Measurements from ENCODE around the gene WDR1. TPM values are rescaled to one million over a fixed set of nuclear protein-coding genes. Genes with fewer than 3 reads are reported as not detected.

Gene WDR1
- total RNA-seq, 2 donors from 2014 or later, result 222 to 345 TPM

DNA sequence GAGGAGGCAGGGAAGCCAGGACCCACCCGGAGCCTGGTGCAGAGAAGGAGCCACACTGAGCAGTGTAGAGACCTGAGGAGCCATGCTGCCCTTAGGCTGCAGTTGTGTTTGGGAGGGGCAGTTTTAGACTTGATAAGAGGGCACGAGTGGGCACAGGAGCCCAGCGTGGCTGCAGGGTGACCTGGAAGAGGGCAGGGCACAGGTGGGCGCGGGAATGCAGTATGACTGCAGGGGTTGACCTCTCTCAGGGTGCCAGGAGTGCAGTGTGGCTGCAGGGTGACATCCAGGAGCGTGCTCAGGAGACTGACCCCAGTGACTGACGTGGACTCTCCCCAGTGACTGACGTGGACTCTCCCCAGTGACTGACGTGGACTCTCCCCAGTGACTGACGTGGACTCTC, 14.6 kb upstream of the WDR1 start:
- no peak overlapping the region for H3K27ac ChIP-seq (ENCODE audit: low read depth, low read length)
- Mint-ChIP-seq H3K27ac (no peak overlapping the region), H3K9me3 (no peaks in the 10 kb centered on the region), H3K27me3 (ENCODE audit: insufficient read depth) (peaks cover 62% of the 10 kb centered on the region), H3K4me1 (peaks cover 17% of the 10 kb centered on the region), H3K4me3 (no peak overlapping the region), H3K36me3 (ENCODE audit: low read depth) (no peaks in the 10 kb centered on the region)
- TF ChIP-seq, protein P1, sequence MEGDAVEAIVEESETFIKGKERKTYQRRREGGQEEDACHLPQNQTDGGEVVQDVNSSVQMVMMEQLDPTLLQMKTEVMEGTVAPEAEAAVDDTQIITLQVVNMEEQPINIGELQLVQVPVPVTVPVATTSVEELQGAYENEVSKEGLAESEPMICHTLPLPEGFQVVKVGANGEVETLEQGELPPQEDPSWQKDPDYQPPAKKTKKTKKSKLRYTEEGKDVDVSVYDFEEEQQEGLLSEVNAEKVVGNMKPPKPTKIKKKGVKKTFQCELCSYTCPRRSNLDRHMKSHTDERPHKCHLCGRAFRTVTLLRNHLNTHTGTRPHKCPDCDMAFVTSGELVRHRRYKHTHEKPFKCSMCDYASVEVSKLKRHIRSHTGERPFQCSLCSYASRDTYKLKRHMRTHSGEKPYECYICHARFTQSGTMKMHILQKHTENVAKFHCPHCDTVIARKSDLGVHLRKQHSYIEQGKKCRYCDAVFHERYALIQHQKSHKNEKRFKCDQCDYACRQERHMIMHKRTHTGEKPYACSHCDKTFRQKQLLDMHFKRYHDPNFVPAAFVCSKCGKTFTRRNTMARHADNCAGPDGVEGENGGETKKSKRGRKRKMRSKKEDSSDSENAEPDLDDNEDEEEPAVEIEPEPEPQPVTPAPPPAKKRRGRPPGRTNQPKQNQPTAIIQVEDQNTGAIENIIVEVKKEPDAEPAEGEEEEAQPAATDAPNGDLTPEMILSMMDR (conservative IDR thresholded peaks at IDR 0.05), result no peak
- no peaks in the 10 kb centered on the region for H3K36me3 ChIP-seq (ENCODE audit: control insufficient read depth, insufficient read depth, low read length)
- no peak for DNase-seq
- no peak overlapping the region for H3K9ac ChIP-seq (ENCODE audit: extremely low read depth, low read length, poor library complexity, severe bottlenecking)
- 89 to 96% methylated on average over 5 to 10 of the region's 10 CpGs for WGBS, 2 experiments (ENCODE audit: insufficient coverage in 1 of 2, insufficient read length in 1 of 2)
- H3K4me1 ChIP-seq (ENCODE audit: control insufficient read depth, insufficient read depth, low read length), result peaks cover 5% of the 10 kb centered on the region
- peaks cover 34% of the 10 kb centered on the region for H3K27me3 ChIP-seq (ENCODE audit: control insufficient read depth, insufficient read depth, low read length, poor library complexity, severe bottlenecking)
- no peaks in the 10 kb centered on the region for H3K9me3 ChIP-seq (ENCODE audit: control insufficient read depth, low read length)
- no peak overlapping the region for H3K4me3 ChIP-seq (ENCODE audit: low read length)

DNA sequence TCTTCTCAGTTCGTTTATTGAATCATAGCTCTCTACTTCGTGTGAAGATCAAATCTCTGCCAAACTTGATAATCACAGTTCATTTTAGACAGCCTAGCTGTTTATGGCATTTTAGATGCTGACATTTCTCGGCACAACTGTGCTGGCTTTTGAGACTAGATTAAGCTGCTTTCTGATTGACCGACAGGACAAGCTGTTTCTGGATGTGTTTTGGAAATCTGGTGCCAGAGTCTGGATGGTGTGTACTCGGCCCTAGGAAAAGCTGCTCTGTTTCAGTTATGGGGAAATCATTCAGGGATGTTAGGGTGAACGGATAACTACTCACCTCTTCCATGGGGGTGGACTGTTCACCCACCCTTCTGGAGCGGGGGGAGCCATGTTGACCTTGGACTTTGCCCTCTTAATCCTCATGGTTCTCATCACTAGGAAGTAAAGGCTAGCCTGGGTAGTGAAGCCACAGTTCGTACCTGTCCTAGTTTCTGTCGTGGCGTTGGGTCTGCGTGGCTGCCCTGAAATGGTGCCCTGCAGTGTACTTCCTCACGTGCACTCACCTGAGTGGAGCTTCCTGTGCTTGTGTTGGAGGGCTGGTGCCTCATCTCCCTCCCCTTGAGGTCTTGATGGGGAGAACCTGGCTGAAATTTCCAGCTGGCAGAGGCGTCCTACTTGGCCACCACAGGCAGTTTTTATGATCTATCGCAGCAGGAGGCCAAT, 13.7 kb upstream of the WDR1 start:
- no peak for DNase-seq
- WGBS, 2 experiments (ENCODE audit: insufficient coverage in 1 of 2, insufficient read length in 1 of 2), result 89 to 96% methylated on average over 11 to 14 of the region's 14 CpGs
- H3K9ac ChIP-seq (ENCODE audit: extremely low read depth, low read length, poor library complexity, severe bottlenecking), result no peak overlapping the region

DNA sequence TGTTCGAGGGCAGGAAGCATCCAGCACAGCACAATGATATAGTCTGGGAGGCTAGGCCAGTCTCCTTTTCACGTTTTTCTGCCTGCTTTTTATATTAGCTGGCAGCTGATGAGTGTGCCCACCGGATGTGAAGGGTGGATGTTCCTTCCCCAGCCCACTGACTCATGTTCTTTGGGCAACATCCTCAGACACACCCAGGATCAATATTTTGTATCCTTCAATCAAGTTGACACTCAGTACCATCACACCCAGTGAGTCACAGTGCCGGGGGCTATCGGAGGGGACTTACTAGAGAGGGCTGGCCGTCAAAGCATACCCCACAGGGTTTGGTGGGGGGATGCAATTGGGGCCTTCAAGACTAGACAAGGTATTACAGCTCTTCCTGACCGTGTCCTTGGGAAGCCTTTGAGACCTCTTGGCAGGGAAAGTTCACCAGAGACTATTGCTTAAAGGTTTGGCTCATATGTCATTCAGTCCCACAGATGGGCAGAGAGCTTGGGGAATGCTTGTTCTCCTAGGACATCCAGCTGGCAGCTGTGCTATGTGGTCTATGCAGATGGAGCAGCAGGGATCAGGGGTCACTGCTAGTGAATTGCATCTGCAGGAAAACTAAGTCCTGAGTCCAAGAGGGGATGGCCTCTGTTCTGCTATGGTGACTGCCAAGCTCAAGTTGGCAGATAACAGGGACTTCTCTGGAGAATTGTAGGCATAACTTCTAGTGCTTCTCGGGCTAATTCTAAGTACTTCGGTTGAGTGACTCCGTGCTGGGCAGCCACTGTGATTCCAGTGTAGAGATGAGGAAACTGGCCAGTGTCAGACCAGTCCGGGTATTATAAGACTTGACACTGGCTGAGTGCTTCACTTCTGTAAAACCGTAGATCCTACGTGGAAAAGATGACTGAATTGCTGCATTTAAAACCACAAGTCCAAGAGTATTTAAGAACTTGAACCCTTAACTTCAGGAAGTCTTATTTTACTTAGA, 12.9 kb upstream of the WDR1 start:
- Histone ChIP-seq H3K4me3 (ENCODE audit: low read length) (no peak overlapping the region), H3K4me1 (ENCODE audit: control insufficient read depth, insufficient read depth, low read length) (peaks cover 5% of the 10 kb centered on the region), H3K27me3 (ENCODE audit: control insufficient read depth, insufficient read depth, low read length, poor library complexity, severe bottlenecking) (peaks cover 28% of the 10 kb centered on the region), H3K9ac (ENCODE audit: extremely low read depth, low read length, poor library complexity, severe bottlenecking) (no peak overlapping the region), H3K9me3 (ENCODE audit: control insufficient read depth, low read length) (no peaks in the 10 kb centered on the region), H3K36me3 (ENCODE audit: control insufficient read depth, insufficient read depth, low read length) (no peaks in the 10 kb centered on the region), H3K27ac (ENCODE audit: low read depth, low read length) (no peak overlapping the region)
- Mint-ChIP-seq H3K9me3 (no peaks in the 10 kb centered on the region), H3K4me3 (no peak overlapping the region), H3K27ac (no peak overlapping the region), H3K4me1 (peaks cover 17% of the 10 kb centered on the region), H3K36me3 (ENCODE audit: low read depth) (no peaks in the 10 kb centered on the region), H3K27me3 (ENCODE audit: insufficient read depth) (peaks cover 56% of the 10 kb centered on the region)
- WGBS, 2 experiments (ENCODE audit: insufficient coverage in 1 of 2, insufficient read length in 1 of 2), result 92 to 93% methylated on average over 13 of the region's 13 CpGs
- DNase-seq, result no peak
- TF ChIP-seq, protein P1 (conservative IDR thresholded peaks at IDR 0.05), result no peak

More for the DNA sequence above, 13.7 kb upstream of the WDR1 start:
- Histone ChIP-seq H3K27me3 (ENCODE audit: control insufficient read depth, insufficient read depth, low read length, poor library complexity, severe bottlenecking) (peaks cover 30% of the 10 kb centered on the region), H3K36me3 (ENCODE audit: control insufficient read depth, insufficient read depth, low read length) (no peaks in the 10 kb centered on the region), H3K4me1 (ENCODE audit: control insufficient read depth, insufficient read depth, low read length) (peaks cover 5% of the 10 kb centered on the region), H3K27ac (ENCODE audit: low read depth, low read length) (no peak overlapping the region), H3K4me3 (ENCODE audit: low read length) (no peak overlapping the region), H3K9me3 (ENCODE audit: control insufficient read depth, low read length) (no peaks in the 10 kb centered on the region)
- TF ChIP-seq, protein P1 (conservative IDR thresholded peaks at IDR 0.05), result no peak
- Mint-ChIP-seq H3K4me1 (peaks cover 17% of the 10 kb centered on the region), H3K27ac (no peak overlapping the region), H3K9me3 (no peaks in the 10 kb centered on the region), H3K36me3 (ENCODE audit: low read depth) (no peaks in the 10 kb centered on the region), H3K27me3 (ENCODE audit: insufficient read depth) (peaks cover 56% of the 10 kb centered on the region), H3K4me3 (no peak overlapping the region)
